DND-41 (cell line): ENCODE results near the gene RNF32.

Experiments used
- EZH2 ChIP-seq: IDR thresholded peaks from 3 replicates; pipeline ENCODE4 v1.6.1; 2012; ENCODE audit warnings: borderline replicate concordance, low read depth, mild to moderate bottlenecking, moderate library complexity, low read length, inconsistent platforms; ENCODE audit not compliant: severe bottlenecking
- TF ChIP-seq, protein P1 (sequence below): IDR thresholded peaks from 2 replicates; pipeline ENCODE4 v1.5.1; 2012; ENCODE audit warnings: borderline replicate concordance, low read length, moderate library complexity, mild to moderate bottlenecking; ENCODE audit not compliant: poor library complexity, severe bottlenecking; ENCODE audit errors: extremely low read depth

GRCh38 chr7:156628562-156628961 lies 12.0 kb upstream of the RNF32 start:
- TF ChIP-seq, protein P1, sequence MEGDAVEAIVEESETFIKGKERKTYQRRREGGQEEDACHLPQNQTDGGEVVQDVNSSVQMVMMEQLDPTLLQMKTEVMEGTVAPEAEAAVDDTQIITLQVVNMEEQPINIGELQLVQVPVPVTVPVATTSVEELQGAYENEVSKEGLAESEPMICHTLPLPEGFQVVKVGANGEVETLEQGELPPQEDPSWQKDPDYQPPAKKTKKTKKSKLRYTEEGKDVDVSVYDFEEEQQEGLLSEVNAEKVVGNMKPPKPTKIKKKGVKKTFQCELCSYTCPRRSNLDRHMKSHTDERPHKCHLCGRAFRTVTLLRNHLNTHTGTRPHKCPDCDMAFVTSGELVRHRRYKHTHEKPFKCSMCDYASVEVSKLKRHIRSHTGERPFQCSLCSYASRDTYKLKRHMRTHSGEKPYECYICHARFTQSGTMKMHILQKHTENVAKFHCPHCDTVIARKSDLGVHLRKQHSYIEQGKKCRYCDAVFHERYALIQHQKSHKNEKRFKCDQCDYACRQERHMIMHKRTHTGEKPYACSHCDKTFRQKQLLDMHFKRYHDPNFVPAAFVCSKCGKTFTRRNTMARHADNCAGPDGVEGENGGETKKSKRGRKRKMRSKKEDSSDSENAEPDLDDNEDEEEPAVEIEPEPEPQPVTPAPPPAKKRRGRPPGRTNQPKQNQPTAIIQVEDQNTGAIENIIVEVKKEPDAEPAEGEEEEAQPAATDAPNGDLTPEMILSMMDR = no peak
- TF ChIP-seq EZH2 = no peak
